IPS-18c (cell line): ENCODE results near the gene SEMA3D.

Experiments
- H3K4me3 ChIP-seq: 2 replicates; pipeline ENCODE4 v1.7.0; 2013; ENCODE audit warnings: low read depth, mild to moderate bottlenecking, low read length, moderate library complexity; ENCODE audit not compliant: insufficient read depth
- H3K9me3 ChIP-seq: one replicate; pipeline ENCODE4 v1.6.1; 2013; ENCODE audit warnings: mild to moderate bottlenecking, low read length, moderate library complexity; ENCODE audit not compliant: control insufficient read depth, insufficient read depth

The SEMA3D gene

GRCh38 chr7:85196696-85197095, 9.8 kb upstream of the SEMA3D start:
- no peaks in the 10 kb centered on the region for H3K9me3 ChIP-seq
- H3K4me3 ChIP-seq, result no peak overlapping the region

- Histone ChIP-seq H3K9me3 (no peaks in the 10 kb centered on the region), H3K4me3 (no peak overlapping the region)
Measured at GRCh38 chr7:85191383-85191782, 4.5 kb upstream of the SEMA3D start.

GRCh38 chr7:85186083-85186520, 754 bp downstream of the SEMA3D start:
- H3K9me3 ChIP-seq, result no peaks in the 10 kb centered on the region
- H3K4me3 ChIP-seq, result peak overlapping the region; percentile 68

- no peaks in the 10 kb centered on the region for H3K9me3 ChIP-seq
- H3K4me3 ChIP-seq, result peak overlapping the region; percentile 68
Measured at GRCh38 chr7:85185424-85186082, 1.3 kb downstream of the SEMA3D start.

GRCh38 chr7:85184599-85185423, 2.0 kb downstream of the SEMA3D start:
- H3K9me3 ChIP-seq, result no peaks in the 10 kb centered on the region
- peak overlapping the region; percentile 68 for H3K4me3 ChIP-seq

- H3K9me3 ChIP-seq, result no peaks in the 10 kb centered on the region
- no peak overlapping the region for H3K4me3 ChIP-seq
Measured at GRCh38 chr7:85183296-85183695, 3.6 kb downstream of the SEMA3D start.

- Histone ChIP-seq H3K4me3 (no peak overlapping the region), H3K9me3 (no peaks in the 10 kb centered on the region)
Measured at GRCh38 chr7:85178531-85179298, 8.1 kb downstream of the SEMA3D start.

- Histone ChIP-seq H3K4me3 (no peak overlapping the region), H3K9me3 (no peaks in the 10 kb centered on the region)
Measured at GRCh38 chr7:85177316-85177715, 9.5 kb downstream of the SEMA3D start.

- no peak overlapping the region for H3K4me3 ChIP-seq
Measured at GRCh38 chr7:85176197-85176596, 10.7 kb downstream of the SEMA3D start.

GRCh38 chr7:85175217-85175616, 11.6 kb downstream of the SEMA3D start:
- H3K4me3 ChIP-seq, result no peak overlapping the region
- no peaks in the 10 kb centered on the region for H3K9me3 ChIP-seq

More at GRCh38 chr7:85176197-85176596, 10.7 kb downstream of the SEMA3D start:
- H3K9me3 ChIP-seq, result no peaks in the 10 kb centered on the region

- no peak overlapping the region for H3K4me3 ChIP-seq
Measured at GRCh38 chr7:85172530-85172941, 14.3 kb downstream of the SEMA3D start.

GRCh38 chr7:85167636-85168035, 19.2 kb downstream of the SEMA3D start:
- no peaks in the 10 kb centered on the region for H3K9me3 ChIP-seq
- H3K4me3 ChIP-seq, result no peak overlapping the region

More at GRCh38 chr7:85172530-85172941, 14.3 kb downstream of the SEMA3D start:
- no peaks in the 10 kb centered on the region for H3K9me3 ChIP-seq

GRCh38 chr7:85165263-85165662, 21.6 kb downstream of the SEMA3D start:
- no peaks in the 10 kb centered on the region for H3K9me3 ChIP-seq
- H3K4me3 ChIP-seq, result no peak overlapping the region

- no peaks in the 10 kb centered on the region for H3K9me3 ChIP-seq
Measured at GRCh38 chr7:85164376-85164775, 22.5 kb downstream of the SEMA3D start.

GRCh38 chr7:85162721-85163120, 24.1 kb downstream of the SEMA3D start:
- no peak overlapping the region for H3K4me3 ChIP-seq
- no peaks in the 10 kb centered on the region for H3K9me3 ChIP-seq

More at GRCh38 chr7:85164376-85164775, 22.5 kb downstream of the SEMA3D start:
- no peak overlapping the region for H3K4me3 ChIP-seq

- Histone ChIP-seq H3K4me3 (no peak overlapping the region), H3K9me3 (no peaks in the 10 kb centered on the region)
Measured at GRCh38 chr7:85160223-85160622, 26.6 kb downstream of the SEMA3D start.

GRCh38 chr7:85159003-85159402, 27.9 kb downstream of the SEMA3D start:
- Histone ChIP-seq H3K4me3 (no peak overlapping the region), H3K9me3 (no peaks in the 10 kb centered on the region)
